A172 (cell line): ENCODE results near the gene PCCB. TPM values are rescaled to one million over a fixed set of nuclear protein-coding genes. Genes with fewer than 3 reads are reported as not detected.

ENCODE experiments used
- total RNA-seq: library from RNA; depleted of rRNA; stranded (reverse); fragments of >200 nt; shearing (Covaris generic); gene quantifications from 2 replicates; pipeline ENCODE4 v1.2.3, GENCODE V29; 2014; rRNA removed

Gene PCCB
- total RNA-seq, 1 experiment from 2014 or later = 58.5 TPM

Other genes starting within 250 kb of the PCCB start
- 10.1 and 20.7 TPM in 2 replicates for gene MSL2, start 54.0 kb upstream of the PCCB start, total RNA-seq